ENCODE data around the gene DUSP28. TPM values are rescaled to one million over a fixed set of nuclear protein-coding genes. Genes with fewer than 3 reads are reported as not detected.

Gene DUSP28
- total RNA-seq, 1 donor from 2014 or later: 1.5 TPM

GRCh38 chr2:240579071-240579762 is 19.1 kb downstream of the DUSP28 start:
- peaks cover 5% of the 10 kb centered on the region for H3K27me3 Mint-ChIP-seq (ENCODE audit: unreplicated experiment)
- TF ChIP-seq CTCF (IDR thresholded peaks at IDR 0.05; ENCODE audit: unreplicated experiment): no peak
- DNase-seq (ENCODE audit: low spot score): no peak
- peaks cover 4% of the 10 kb centered on the region for H3K9me3 Mint-ChIP-seq (ENCODE audit: unreplicated experiment)
- H3K4me1 Mint-ChIP-seq (ENCODE audit: unreplicated experiment): peaks cover 4% of the 10 kb centered on the region
- H3K36me3 Mint-ChIP-seq (ENCODE audit: low read depth, unreplicated experiment): peaks cover 27% of the 10 kb centered on the region
- H3K27ac Mint-ChIP-seq (ENCODE audit: unreplicated experiment): no peak overlapping the region
- no peak overlapping the region for H3K4me3 Mint-ChIP-seq (ENCODE audit: unreplicated experiment)

- peak overlapping the region; percentile 32 for H3K27ac Mint-ChIP-seq (ENCODE audit: unreplicated experiment)
- H3K9me3 Mint-ChIP-seq (ENCODE audit: unreplicated experiment): peaks cover 4% of the 10 kb centered on the region
- no peak overlapping the region for H3K4me3 Mint-ChIP-seq (ENCODE audit: unreplicated experiment)
- no peak for TF ChIP-seq CTCF (IDR thresholded peaks at IDR 0.05; ENCODE audit: unreplicated experiment)
- peaks cover 27% of the 10 kb centered on the region for H3K36me3 Mint-ChIP-seq (ENCODE audit: low read depth, unreplicated experiment)
- peaks cover 12% of the 10 kb centered on the region for H3K4me1 Mint-ChIP-seq (ENCODE audit: unreplicated experiment)
- peaks cover 7% of the 10 kb centered on the region for H3K27me3 Mint-ChIP-seq (ENCODE audit: unreplicated experiment)
- no peak for DNase-seq (ENCODE audit: low spot score)
These were observed 19.8 kb downstream of the DUSP28 start for GRCh38 chr2:240579771-240580614.

GRCh38 chr2:240581811-240582210 is 21.7 kb downstream of the DUSP28 start:
- Mint-ChIP-seq H3K36me3 (ENCODE audit: low read depth, unreplicated experiment) (peaks cover 31% of the 10 kb centered on the region), H3K4me1 (ENCODE audit: unreplicated experiment) (peaks cover 19% of the 10 kb centered on the region), H3K27ac (ENCODE audit: unreplicated experiment) (peak overlapping the region; percentile 62), H3K27me3 (ENCODE audit: unreplicated experiment) (peaks cover 8% of the 10 kb centered on the region), H3K4me3 (ENCODE audit: unreplicated experiment) (no peak overlapping the region), H3K9me3 (ENCODE audit: unreplicated experiment) (peaks cover 4% of the 10 kb centered on the region)
- TF ChIP-seq CTCF (IDR thresholded peaks at IDR 0.05; ENCODE audit: unreplicated experiment): no peak
- no peak for DNase-seq (ENCODE audit: low spot score)

- no peak for TF ChIP-seq CTCF (IDR thresholded peaks at IDR 0.05; ENCODE audit: unreplicated experiment)
- Mint-ChIP-seq H3K4me1 (ENCODE audit: unreplicated experiment) (peaks cover 25% of the 10 kb centered on the region), H3K4me3 (ENCODE audit: unreplicated experiment) (no peak overlapping the region), H3K36me3 (ENCODE audit: low read depth, unreplicated experiment) (peaks cover 34% of the 10 kb centered on the region), H3K27ac (ENCODE audit: unreplicated experiment) (no peak overlapping the region), H3K27me3 (ENCODE audit: unreplicated experiment) (peaks cover 9% of the 10 kb centered on the region), H3K9me3 (ENCODE audit: unreplicated experiment) (peaks cover 4% of the 10 kb centered on the region)
- no peak for DNase-seq (ENCODE audit: low spot score)
These were observed 22.6 kb downstream of the DUSP28 start for GRCh38 chr2:240582781-240583180.

GRCh38 chr2:240583774-240584173 is 23.6 kb downstream of the DUSP28 start:
- Mint-ChIP-seq H3K27ac (ENCODE audit: unreplicated experiment) (no peak overlapping the region), H3K9me3 (ENCODE audit: unreplicated experiment) (peaks cover 4% of the 10 kb centered on the region), H3K36me3 (ENCODE audit: low read depth, unreplicated experiment) (peaks cover 40% of the 10 kb centered on the region), H3K27me3 (ENCODE audit: unreplicated experiment) (peaks cover 11% of the 10 kb centered on the region), H3K4me1 (ENCODE audit: unreplicated experiment) (peaks cover 30% of the 10 kb centered on the region), H3K4me3 (ENCODE audit: unreplicated experiment) (no peak overlapping the region)
- TF ChIP-seq CTCF (IDR thresholded peaks at IDR 0.05; ENCODE audit: unreplicated experiment): no peak
- no peak for DNase-seq (ENCODE audit: low spot score)
